HG03196 (cell line): ENCODE results near the gene ICAM1.

Source experiments
- ATAC-seq: cut with Tn5 transposase; IDR thresholded peaks from one replicate; pipeline ENCODE4 v1.9.1; 2021; ENCODE audit not compliant: unreplicated experiment

The ICAM1 gene

GRCh38 chr19:10321417-10321797 lies 50.5 kb downstream of the ICAM1 start:
- no peak for ATAC-seq

GRCh38 chr19:10321874-10322835 lies 51.2 kb downstream of the ICAM1 start:
- ATAC-seq = no peak

- ATAC-seq = no peak
Observed at GRCh38 chr19:10325732-10326131, 54.8 kb downstream of the ICAM1 start.

GRCh38 chr19:10327793-10328192 lies 56.9 kb downstream of the ICAM1 start:
- no peak for ATAC-seq

GRCh38 chr19:10328558-10329429 lies 57.9 kb downstream of the ICAM1 start:
- no peak for ATAC-seq

- ATAC-seq = no peak
Observed at GRCh38 chr19:10329555-10329954, 58.6 kb downstream of the ICAM1 start.

GRCh38 chr19:10332158-10332964 lies 61.4 kb downstream of the ICAM1 start:
- ATAC-seq = no peak

- peak; percentile 83 for ATAC-seq
Observed at GRCh38 chr19:10332965-10333757, 62.2 kb downstream of the ICAM1 start, which contains the start of gene RAVER1. Gene RAVER1 (minus strand): TSS chr19:10333529. CDS start chr19:10333507, 22 bp downstream.

GRCh38 chr19:10333758-10334587 lies 63.1 kb downstream of the ICAM1 start:
- ATAC-seq = no peak

GRCh38 chr19:10334588-10335351 lies 63.9 kb downstream of the ICAM1 start:
- ATAC-seq = no peak

GRCh38 chr19:10335352-10335985 lies 64.5 kb downstream of the ICAM1 start:
- no peak for ATAC-seq
